ENCODE results near the gene EBF4.

Gene EBF4

GRCh38 chr20:2657241-2657640 is 35.3 kb upstream of the EBF4 start:
- Histone ChIP-seq H3K9me3 (ENCODE audit: insufficient read depth, low read length) (no peaks in the 10 kb centered on the region), H3K36me3 (ENCODE audit: low read length) (peaks cover 43% of the 10 kb centered on the region), H3K9ac (ENCODE audit: low read length) (no peak overlapping the region), H3K4me3 (ENCODE audit: insufficient read depth, low read length, poor library complexity, severe bottlenecking) (no peak overlapping the region), H2AFZ (ENCODE audit: low read depth, low read length, severe bottlenecking) (no peak overlapping the region), H3K27ac (ENCODE audit: low read depth, low read length) (no peak overlapping the region), H3K27me3 (ENCODE audit: low read length) (no peaks in the 10 kb centered on the region), H3K79me2 (ENCODE audit: insufficient read depth, low read length) (peaks cover 30% of the 10 kb centered on the region), H4K20me1 (ENCODE audit: low read depth, low read length) (peaks cover 24% of the 10 kb centered on the region; the same call in 1 of the 2 replicates), H3K4me2 (ENCODE audit: low read depth, low read length, poor library complexity, severe bottlenecking) (no peak overlapping the region), H3F3A (ENCODE audit: insufficient read depth) (peaks cover 74% of the 10 kb centered on the region), H3K9me2 (replicated peaks; ENCODE audit: insufficient read depth, low read length) (no peaks in the 10 kb centered on the region)
- TF ChIP-seq, protein P1, sequence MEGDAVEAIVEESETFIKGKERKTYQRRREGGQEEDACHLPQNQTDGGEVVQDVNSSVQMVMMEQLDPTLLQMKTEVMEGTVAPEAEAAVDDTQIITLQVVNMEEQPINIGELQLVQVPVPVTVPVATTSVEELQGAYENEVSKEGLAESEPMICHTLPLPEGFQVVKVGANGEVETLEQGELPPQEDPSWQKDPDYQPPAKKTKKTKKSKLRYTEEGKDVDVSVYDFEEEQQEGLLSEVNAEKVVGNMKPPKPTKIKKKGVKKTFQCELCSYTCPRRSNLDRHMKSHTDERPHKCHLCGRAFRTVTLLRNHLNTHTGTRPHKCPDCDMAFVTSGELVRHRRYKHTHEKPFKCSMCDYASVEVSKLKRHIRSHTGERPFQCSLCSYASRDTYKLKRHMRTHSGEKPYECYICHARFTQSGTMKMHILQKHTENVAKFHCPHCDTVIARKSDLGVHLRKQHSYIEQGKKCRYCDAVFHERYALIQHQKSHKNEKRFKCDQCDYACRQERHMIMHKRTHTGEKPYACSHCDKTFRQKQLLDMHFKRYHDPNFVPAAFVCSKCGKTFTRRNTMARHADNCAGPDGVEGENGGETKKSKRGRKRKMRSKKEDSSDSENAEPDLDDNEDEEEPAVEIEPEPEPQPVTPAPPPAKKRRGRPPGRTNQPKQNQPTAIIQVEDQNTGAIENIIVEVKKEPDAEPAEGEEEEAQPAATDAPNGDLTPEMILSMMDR (IDR thresholded peaks at IDR 0.05; ENCODE audit: insufficient read depth, low read length, poor library complexity, severe bottlenecking): no peak
- no peak for TF ChIP-seq EZH2phosphoT487 (conservative IDR thresholded peaks at IDR 0.05; ENCODE audit: low read length)

DNA sequence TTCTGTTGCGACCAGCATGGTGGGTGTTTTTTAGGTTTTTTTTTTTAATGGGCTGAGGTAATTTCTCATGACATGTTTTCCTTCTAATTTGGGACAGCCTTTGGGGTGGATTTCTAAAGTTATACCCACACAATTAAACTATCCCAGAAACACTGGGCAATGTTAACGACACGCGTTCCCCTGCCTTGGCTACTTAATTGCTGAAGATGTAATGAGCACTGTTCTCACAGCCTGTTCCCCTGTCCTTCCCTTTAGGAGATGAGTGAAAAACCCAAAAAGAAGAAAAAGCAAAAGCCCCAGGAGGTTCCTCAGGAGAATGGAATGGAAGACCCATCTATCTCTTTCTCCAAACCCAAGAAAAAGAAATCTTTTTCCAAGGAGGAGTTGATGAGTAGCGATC is 34.9 kb upstream of the EBF4 start:
- H3F3A ChIP-seq (ENCODE audit: insufficient read depth): peaks cover 74% of the 10 kb centered on the region
- no peaks in the 10 kb centered on the region for H3K9me3 ChIP-seq (ENCODE audit: insufficient read depth, low read length)
- H4K20me1 ChIP-seq (ENCODE audit: low read depth, low read length): peaks cover 24% of the 10 kb centered on the region; the same call in 1 of the 2 replicates
- no peak overlapping the region for H3K4me3 ChIP-seq (ENCODE audit: insufficient read depth, low read length, poor library complexity, severe bottlenecking)
- no peaks in the 10 kb centered on the region for H3K9me2 ChIP-seq (replicated peaks; ENCODE audit: insufficient read depth, low read length)
- no peak overlapping the region for H3K27ac ChIP-seq (ENCODE audit: low read depth, low read length)
- no peaks in the 10 kb centered on the region for H3K27me3 ChIP-seq (ENCODE audit: low read length)
- peaks cover 43% of the 10 kb centered on the region for H3K36me3 ChIP-seq (ENCODE audit: low read length)
- H3K9ac ChIP-seq (ENCODE audit: low read length): no peak overlapping the region
- no peak overlapping the region for H3K4me2 ChIP-seq (ENCODE audit: low read depth, low read length, poor library complexity, severe bottlenecking)
- H3K79me2 ChIP-seq (ENCODE audit: insufficient read depth, low read length): peaks cover 28% of the 10 kb centered on the region
- no peak for TF ChIP-seq EZH2phosphoT487 (conservative IDR thresholded peaks at IDR 0.05; ENCODE audit: low read length)
- TF ChIP-seq, protein P1 (IDR thresholded peaks at IDR 0.05; ENCODE audit: insufficient read depth, low read length, poor library complexity, severe bottlenecking): no peak
- no peak overlapping the region for H2AFZ ChIP-seq (ENCODE audit: low read depth, low read length, severe bottlenecking)

DNA sequence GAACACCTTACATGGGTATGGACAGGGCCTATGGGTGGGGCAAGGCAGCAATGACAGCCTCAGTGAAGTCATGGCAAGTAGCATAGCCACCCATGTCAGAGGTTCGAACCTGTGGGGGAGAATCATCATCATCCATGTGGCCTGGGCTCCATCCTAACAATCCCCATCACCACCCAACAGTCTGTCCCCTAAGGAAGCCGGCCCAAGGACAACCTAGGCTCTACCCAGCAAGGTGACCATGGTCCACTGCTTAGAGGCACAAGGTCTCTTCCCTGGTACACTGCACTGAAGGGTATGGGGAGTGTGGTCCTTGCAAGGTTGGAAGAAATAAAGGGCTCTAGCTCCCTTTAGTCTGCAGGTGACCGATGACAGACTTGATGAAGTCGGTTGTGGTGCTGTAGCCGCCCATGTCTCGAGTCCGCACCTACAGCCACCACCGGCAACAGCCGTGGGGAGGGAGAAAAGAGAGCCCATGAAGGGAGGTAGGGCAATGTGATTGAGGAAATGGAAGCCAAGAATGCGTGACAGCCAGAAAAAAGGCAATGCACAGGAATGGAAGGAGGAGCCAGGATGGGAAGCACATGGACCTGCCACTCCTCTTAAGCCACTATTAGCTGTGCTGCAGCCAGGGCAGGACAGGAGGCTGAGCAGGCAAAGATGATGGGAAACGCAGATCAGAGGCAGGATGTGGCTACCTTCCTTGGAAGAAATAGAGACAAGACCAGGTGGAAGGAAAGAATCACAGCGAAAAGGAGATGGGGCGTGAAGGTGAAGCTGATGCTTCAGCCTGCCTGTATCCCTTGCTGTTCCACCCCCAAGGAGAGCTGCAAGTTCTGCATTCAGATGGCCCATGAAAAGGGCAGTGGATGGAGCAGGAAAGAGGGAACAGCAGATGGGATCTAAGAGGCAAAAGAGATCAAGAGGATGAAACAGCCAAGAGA is 33.9 kb upstream of the EBF4 start:
- peaks cover 37% of the 10 kb centered on the region for H3K36me3 ChIP-seq (ENCODE audit: low read length)

More for the DNA sequence above, 33.9 kb upstream of the EBF4 start:
- H4K20me1 ChIP-seq (ENCODE audit: low read depth, low read length): peaks cover 24% of the 10 kb centered on the region; the same call in 1 of the 2 replicates
- peaks cover 27% of the 10 kb centered on the region for H3K79me2 ChIP-seq (ENCODE audit: insufficient read depth, low read length)
- no peaks in the 10 kb centered on the region for H3K27me3 ChIP-seq (ENCODE audit: low read length)
- H3F3A ChIP-seq (ENCODE audit: insufficient read depth): peaks cover 67% of the 10 kb centered on the region
- H3K9me2 ChIP-seq (replicated peaks; ENCODE audit: insufficient read depth, low read length): no peaks in the 10 kb centered on the region
- no peak overlapping the region for H3K9ac ChIP-seq (ENCODE audit: low read length)
- H3K27ac ChIP-seq (ENCODE audit: low read depth, low read length): no peak overlapping the region
- H2AFZ ChIP-seq (ENCODE audit: low read depth, low read length, severe bottlenecking): no peak overlapping the region
- H3K4me2 ChIP-seq (ENCODE audit: low read depth, low read length, poor library complexity, severe bottlenecking): no peak overlapping the region
- no peak overlapping the region for H3K4me3 ChIP-seq (ENCODE audit: insufficient read depth, low read length, poor library complexity, severe bottlenecking)
- H3K9me3 ChIP-seq (ENCODE audit: insufficient read depth, low read length): no peaks in the 10 kb centered on the region
- TF ChIP-seq EZH2phosphoT487 (conservative IDR thresholded peaks at IDR 0.05; ENCODE audit: low read length): no peak
- TF ChIP-seq, protein P1 (IDR thresholded peaks at IDR 0.05; ENCODE audit: insufficient read depth, low read length, poor library complexity, severe bottlenecking): no peak

Measured in SU-DHL-6 (cell line).